UCSD-AML1 (cell line): Measurements from ENCODE around the gene MVB12B.
"Not testable (repeated sequence)": the region's sequence is repeated elsewhere in the genome, so short reads cannot be mapped to it uniquely, and the experiment has no call there.

Experiments used
- DNase-seq: peaks from one replicate; lab custom pipeline; 2025; ENCODE audit not compliant: unreplicated experiment; lab: John Stamatoyannopoulos, UW

MVB12B gene

DNA sequence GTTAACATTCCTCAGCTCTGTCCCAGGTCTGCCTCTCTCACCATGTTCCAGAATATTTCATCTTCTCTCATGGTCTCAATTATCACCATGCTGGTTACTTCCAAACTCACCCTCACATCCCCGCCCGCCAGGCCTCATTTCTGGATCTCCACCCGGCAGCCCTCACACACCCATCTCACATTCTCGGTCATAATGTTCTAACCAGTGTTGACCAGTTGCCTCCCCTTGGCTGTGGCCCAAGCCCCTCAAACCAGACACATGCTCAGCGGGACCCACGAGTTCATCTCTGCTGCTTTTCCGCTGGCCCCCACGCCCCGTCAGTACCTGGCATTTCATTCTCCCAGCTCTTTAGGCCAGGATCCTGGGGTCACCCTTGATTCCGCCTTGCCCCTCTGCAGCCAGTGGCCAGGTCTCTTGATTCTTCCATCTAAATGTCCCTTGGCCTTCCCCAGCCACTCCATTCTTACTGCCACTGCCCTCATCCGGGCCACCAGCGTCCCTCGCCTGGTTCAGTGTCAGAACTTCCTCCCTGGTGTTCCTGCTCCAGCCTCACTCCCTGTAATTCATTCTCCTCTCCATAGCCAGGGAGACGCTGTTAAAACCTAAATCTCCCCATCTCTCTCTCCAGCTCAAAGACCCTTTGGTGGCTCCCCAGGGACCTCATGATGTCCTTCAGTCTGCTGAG is 141.7 kb downstream of the MVB12B start:
- no peak for DNase-seq

DNA sequence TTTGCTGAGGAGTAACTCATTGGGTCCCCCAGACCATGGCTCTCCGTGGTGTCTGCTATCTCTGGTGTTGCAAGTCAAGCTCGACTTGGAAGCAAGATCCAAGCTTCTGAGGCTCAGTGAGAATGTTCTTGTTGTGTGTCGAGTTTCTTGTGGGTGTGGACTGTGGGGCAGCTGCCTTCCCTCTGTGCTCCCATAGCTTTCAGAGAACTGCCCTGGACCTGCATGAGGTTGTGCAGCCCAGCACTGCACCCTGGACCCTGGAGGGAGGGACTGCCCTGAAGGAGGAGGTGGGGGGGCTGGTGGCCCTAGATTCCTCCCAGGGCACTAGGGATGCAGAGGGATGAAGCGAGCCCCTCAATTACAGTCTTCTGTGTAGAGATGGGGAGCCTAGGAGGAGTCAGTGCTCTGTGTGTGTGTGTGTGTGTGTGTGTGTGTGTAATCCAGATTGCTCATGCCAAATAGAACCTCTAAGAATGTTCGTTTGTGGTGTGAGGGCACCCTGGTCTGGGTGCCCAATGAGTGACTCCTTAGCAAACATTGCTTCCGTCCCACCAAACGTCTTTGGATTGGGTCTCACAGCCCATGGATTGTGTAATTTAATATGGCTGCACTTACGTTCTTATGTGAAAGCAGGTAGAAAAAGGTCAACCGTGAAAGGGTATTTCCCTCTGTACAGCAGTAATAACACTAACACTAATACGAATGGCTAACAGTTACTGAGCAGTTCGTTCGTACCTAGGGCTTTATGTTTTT is 143.8 kb downstream of the MVB12B start:
- DNase-seq = no peak

DNA sequence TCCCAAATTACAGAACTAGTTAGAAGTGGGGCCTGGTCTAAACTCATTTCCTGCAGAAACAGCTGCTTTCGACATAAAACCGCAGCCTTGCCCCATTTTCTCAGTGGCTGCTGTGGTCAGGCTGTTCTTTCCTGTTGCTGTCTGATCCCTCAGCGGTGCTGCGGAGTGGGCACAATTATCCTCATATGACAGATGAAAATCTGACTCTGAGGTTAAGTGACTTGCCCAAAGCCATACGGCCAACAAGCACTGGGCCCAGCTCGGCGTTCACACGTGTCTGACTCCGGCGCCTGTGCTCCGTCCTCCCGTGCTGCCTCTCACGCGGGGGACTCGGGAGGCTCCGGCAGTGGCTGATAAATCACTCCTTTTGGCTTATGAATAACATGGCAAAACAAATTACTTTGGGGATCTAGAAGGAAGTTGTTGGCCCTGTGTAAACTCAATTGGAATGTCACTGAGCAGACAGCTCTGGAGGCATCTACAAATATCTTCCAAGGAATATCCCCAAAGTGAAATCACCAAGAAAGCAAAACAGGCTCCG is 144.5 kb downstream of the MVB12B start:
- peak; percentile 91 for DNase-seq

DNA sequence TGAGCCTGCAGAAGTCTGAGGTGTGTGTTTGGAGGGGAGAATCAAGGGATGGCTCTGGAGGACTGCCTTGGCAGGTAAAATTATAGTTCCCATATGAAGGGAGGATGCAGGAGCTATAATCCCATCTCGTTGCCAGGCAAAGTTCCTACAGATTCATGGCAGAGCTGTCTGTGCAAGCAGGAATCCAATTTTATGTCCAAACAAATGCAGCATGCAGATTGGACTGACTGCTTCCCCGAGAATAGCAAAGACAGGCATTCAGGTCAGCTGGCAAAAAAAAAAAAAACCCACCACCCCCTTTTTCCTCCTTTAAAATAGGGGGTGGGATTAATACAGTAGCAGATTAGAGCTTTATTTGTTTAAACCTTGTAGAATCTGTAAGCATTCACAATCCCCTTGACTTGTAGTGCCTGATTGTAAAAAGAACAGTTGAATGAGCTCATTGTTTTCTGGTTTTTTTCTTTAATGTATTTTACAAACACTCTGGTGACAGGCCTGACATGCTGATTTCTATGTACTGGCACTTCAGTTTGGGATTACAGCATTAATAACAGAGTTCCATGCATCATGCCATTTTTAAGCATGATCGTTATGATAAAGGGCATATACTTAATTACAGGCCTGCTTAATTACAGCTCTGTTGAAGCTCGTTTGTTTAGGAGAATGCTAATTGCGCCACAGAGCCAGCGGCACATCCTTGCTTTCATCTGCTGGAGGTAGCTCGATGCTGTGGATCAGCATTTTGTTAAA is 145.7 kb downstream of the MVB12B start:
- no peak for DNase-seq

GRCh38 chr9:126472948-126473298 is 146.3 kb downstream of the MVB12B start:
- no peak for DNase-seq

GRCh38 chr9:126474206-126474765 is 147.7 kb downstream of the MVB12B start:
- DNase-seq = no peak

- no peak for DNase-seq
Observed at GRCh38 chr9:126474786-126475485, 148.3 kb downstream of the MVB12B start.

- DNase-seq = no peak
Observed at GRCh38 chr9:126475933-126476555, 149.4 kb downstream of the MVB12B start.

DNA sequence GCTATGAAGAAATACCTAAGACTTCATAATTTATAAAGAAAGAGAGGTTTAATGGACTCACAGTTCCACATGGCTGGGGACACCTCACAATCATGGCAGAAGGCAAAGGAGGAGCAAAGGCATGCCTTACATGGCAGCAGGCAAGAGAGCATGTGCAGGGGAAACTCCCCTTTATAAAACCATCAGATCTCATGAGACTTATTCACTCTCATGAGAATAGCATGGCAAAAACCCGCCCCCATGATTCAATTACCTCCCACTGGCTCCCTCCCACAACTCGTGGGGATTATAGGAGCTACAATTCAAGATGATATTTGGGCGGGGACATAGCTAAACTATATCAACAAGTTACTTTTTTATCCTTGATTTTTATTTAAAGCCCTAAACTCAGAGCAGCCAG is 150.8 kb downstream of the MVB12B start:
- not testable (repeated sequence) for DNase-seq

- DNase-seq = no peak
Observed at GRCh38 chr9:126478216-126478981, 151.8 kb downstream of the MVB12B start.

DNA sequence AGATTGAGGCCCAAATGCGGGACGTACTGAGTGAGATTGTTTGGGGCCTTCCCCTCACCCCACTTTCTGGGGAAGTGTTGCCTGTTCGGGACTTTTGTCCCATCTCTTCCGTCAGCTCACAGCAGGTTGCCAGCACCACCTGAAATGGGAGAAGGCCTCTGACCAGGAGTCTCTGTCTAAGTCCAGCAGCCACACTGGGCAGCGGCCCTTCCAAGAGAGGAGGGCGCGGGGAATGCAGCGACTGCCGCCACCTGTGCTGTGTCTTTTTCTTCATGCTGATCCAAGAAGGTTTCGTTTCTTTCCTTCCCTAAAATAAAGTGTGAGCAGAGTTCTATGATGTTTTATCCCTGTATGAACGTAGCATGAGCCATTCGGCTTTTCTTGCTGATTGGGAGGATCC is 152.9 kb downstream of the MVB12B start:
- no peak for DNase-seq

- DNase-seq = no peak
Observed at GRCh38 chr9:126480813-126481212, 154.2 kb downstream of the MVB12B start.

DNA sequence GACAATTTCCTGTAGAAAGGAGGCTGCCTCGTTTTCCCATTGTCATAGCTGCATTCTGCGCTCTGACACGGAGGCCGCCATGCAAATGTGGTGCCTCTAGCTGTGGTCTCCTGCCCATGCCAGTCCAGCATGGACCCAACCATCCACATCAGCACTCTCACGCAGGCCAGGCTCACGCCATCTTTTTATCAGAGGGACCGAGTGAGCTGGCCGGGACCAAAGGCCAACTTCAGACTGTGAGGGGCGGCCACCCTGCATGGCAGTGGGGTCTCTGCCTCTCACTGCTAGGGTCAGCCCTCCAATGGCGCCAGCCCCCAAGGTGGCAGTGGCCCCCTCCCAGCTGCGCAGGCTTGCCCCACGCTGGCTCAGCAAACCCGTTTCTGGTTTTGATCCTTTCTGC is 155.2 kb downstream of the MVB12B start:
- no peak for DNase-seq

GRCh38 chr9:126482361-126483044 is 155.9 kb downstream of the MVB12B start:
- DNase-seq = no peak

DNA sequence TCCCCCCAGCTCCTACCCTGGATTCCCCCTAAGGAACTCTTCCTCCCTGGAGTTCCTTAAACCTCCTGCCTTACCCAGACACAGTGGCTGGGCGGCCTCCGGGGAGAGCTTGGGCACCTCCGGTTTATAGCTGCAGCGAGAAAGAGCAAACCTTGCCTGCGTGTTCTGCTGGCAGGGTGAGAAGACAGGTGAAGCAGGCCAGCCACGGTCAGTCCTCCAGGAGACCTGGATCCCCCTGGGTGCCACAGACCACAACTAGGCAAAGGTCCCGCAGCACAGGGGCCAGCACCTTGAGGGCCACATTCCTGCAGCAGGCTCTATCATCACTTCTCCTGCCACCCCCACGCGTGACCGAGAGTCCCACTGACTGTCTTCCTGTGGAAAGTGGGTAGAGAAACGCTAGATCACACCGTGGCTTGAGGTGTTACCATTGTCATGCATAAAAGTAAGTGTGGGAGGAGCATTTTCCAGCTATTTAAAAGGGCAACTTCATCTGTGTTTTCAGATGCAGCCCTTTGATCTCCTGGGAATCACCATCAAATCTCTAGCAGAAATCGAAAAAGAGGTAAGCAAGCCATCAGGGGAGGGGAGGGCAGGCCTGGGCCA is 156.9 kb downstream of the MVB12B start:
- no peak for DNase-seq

GRCh38 chr9:126485662-126486061 is 159.0 kb downstream of the MVB12B start:
- DNase-seq = no peak

- no peak for DNase-seq
Observed at GRCh38 chr9:126486276-126486675, 159.6 kb downstream of the MVB12B start.

DNA sequence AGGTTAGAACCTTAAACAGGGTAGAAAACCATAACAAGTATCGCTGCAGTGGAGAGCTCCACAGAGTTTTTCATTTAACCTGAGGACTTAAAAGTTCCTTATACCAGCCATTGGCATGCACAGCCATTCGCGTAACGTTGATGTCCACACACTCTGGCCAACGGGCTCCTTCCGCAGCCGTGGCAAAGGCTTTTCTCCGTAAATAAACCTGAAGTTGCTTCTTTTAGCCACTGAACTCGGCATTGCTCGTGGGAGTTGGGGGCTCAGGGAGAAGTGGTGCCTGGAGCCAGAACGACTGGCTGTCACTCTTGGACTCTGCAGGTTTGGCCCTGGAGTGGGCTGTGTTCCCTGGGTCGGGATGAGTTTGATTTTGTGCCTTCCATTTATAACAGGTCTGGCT is 161.2 kb downstream of the MVB12B start:
- DNase-seq = no peak

GRCh38 chr9:126488310-126488709 is 161.7 kb downstream of the MVB12B start:
- DNase-seq = no peak
